ENCODE results near the gene PEPD. TPM values are rescaled to one million over a fixed set of nuclear protein-coding genes. Genes with fewer than 3 reads are reported as not detected.

Gene PEPD
- total RNA-seq, 1 experiment from 2014 or later: 116 TPM

DNA sequence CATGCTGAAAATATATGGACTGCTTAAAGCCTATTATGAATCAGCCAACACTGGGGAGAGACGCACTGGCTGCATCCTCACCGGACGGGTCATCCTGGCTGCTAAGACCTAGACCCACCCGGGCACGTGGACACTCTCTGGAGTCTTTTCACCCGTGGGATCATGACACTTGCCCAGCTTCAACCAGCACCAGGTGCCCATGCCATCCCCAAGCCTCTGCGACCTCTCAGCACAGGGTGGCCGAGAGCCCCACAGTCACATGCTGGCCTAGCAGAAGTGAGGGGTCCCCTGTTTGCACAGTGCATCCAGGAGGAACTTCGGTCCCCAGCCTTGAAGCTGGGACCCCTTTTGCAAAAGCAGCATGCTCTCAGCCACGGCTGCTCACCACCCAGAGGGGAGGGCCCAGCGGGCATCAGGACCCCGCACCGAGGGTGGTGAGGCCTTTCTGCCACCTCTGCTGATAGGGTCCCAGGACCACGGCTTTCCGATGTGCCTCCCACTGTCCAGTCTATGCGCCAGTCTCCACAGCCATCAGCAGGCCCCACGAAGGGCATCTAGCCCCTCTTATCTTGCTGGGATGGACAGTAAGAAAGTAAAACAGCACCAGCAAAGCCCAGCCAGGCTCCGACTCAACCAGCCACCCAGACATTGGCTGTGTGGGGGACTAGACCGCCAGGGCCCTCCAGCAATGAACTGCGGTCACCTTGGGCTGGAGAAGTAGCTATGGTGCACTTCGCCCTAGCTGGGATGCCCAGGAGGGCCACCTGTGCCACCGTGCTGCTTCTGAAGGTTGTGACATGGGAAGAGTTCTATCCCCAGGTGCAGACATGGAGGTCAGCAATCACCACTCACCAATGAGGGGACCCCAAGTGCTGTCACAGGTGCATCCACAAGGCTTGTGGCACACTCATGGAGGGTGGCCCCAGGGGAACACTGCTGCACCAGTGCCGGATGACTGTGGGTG is 75.0 kb downstream of the PEPD start:
- TF ChIP-seq, protein P1, sequence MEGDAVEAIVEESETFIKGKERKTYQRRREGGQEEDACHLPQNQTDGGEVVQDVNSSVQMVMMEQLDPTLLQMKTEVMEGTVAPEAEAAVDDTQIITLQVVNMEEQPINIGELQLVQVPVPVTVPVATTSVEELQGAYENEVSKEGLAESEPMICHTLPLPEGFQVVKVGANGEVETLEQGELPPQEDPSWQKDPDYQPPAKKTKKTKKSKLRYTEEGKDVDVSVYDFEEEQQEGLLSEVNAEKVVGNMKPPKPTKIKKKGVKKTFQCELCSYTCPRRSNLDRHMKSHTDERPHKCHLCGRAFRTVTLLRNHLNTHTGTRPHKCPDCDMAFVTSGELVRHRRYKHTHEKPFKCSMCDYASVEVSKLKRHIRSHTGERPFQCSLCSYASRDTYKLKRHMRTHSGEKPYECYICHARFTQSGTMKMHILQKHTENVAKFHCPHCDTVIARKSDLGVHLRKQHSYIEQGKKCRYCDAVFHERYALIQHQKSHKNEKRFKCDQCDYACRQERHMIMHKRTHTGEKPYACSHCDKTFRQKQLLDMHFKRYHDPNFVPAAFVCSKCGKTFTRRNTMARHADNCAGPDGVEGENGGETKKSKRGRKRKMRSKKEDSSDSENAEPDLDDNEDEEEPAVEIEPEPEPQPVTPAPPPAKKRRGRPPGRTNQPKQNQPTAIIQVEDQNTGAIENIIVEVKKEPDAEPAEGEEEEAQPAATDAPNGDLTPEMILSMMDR (IDR thresholded peaks at IDR 0.05; ENCODE audit: insufficient read depth in 1 of 2, low read depth in 1 of 2, low read length in 1 of 2, severe bottlenecking in 1 of 2, unreplicated experiment in 1 of 2): no peak
- H3K9me3 Mint-ChIP-seq (ENCODE audit: unreplicated experiment): no peaks in the 10 kb centered on the region
- H3K27ac Mint-ChIP-seq (ENCODE audit: unreplicated experiment): no peak overlapping the region
- POLR2A ChIA-PET: no interaction called here
- H3K27me3 Mint-ChIP-seq (ENCODE audit: insufficient read depth, unreplicated experiment): no peaks in the 10 kb centered on the region
- intact Hi-C loops (cut with micrococcal nuclease; ENCODE audit: unreplicated experiment): no loop called here
- no TSS peak for BruUV-seq (replicated peaks)
- Histone ChIP-seq H3K27me3 (replicated peaks; ENCODE audit: control insufficient read depth, insufficient read depth, low read length) (no peaks in the 10 kb centered on the region), H3K9me3 (no peaks in the 10 kb centered on the region), H3K4me3 (ENCODE audit: low read depth, low read length) (no peak overlapping the region), H3K36me3 (ENCODE audit: control insufficient read depth, insufficient read depth, low read length) (no peaks in the 10 kb centered on the region; the same call in 1 of the 2 replicates), H3K4me1 (no peaks in the 10 kb centered on the region)
- no peaks in the 10 kb centered on the region for H3K4me1 Mint-ChIP-seq (ENCODE audit: low read depth, unreplicated experiment)
- peaks cover 12% of the 10 kb centered on the region for H3K36me3 Mint-ChIP-seq (ENCODE audit: insufficient read depth, unreplicated experiment)
- H3K4me3 Mint-ChIP-seq (ENCODE audit: unreplicated experiment): no peak overlapping the region
- CTCF ChIA-PET: no interaction called here
- peak in 1 of 2 experiments; percentile 26 for DNase-seq

DNA sequence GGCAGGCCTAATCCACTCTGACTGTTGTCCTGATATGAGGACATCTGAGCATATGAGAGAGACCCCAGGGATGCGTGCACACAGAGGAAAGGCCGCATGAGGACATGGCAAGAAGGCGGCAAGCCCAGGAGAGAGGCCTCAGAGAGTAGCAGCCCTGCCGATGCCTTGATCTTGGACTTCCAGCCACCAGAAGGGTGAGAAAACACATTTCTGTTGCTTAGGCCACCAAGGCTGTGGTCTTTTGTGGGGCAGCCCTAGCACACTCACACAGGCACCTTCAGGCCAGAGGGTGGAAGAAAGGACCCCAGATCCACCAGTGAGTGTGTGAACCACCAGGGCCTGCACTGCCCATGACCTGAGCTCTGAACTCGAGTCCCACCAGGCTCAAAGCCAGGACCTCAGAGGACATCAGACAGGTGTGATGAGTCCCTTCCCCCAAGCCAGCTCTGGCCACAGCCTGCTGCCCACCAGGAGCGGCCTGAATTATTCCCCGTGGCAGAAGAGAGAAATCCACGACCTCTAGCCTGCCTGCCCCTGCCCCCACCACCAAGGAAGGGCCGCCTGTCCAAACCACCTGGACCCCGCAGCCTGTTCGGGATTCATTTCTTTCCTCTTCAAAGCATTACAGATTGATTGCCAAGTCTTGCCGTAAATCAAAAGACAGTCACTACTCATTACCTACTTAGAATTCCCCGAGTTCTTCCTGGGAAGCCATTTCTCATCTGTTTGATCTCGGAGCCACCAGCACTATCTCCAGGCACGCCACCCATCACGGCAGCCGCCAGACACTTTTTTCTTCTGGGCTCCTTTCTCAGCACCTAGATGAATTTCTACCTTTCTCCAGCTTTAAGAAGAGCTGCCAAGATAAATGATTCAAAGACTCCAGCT is 75.9 kb downstream of the PEPD start:
- Mint-ChIP-seq H3K27me3 (ENCODE audit: insufficient read depth, unreplicated experiment) (no peaks in the 10 kb centered on the region), H3K36me3 (ENCODE audit: insufficient read depth, unreplicated experiment) (peaks cover 15% of the 10 kb centered on the region), H3K27ac (ENCODE audit: unreplicated experiment) (no peak overlapping the region), H3K9me3 (ENCODE audit: unreplicated experiment) (no peaks in the 10 kb centered on the region), H3K4me1 (ENCODE audit: low read depth, unreplicated experiment) (no peaks in the 10 kb centered on the region), H3K4me3 (ENCODE audit: unreplicated experiment) (no peak overlapping the region)
- Histone ChIP-seq H3K36me3 (ENCODE audit: control insufficient read depth, insufficient read depth, low read length) (no peaks in the 10 kb centered on the region; the same call in 1 of the 2 replicates), H3K27me3 (replicated peaks; ENCODE audit: control insufficient read depth, insufficient read depth, low read length) (no peaks in the 10 kb centered on the region), H3K4me1 (no peaks in the 10 kb centered on the region), H3K4me3 (ENCODE audit: low read depth, low read length) (no peak overlapping the region), H3K9me3 (no peaks in the 10 kb centered on the region)
- ChIA-PET CTCF (no interaction called here), POLR2A (no interaction called here)
- DNase-seq: peak in 1 of 2 experiments; percentile 27
- TF ChIP-seq, protein P1 (IDR thresholded peaks at IDR 0.05; ENCODE audit: insufficient read depth in 1 of 2, low read depth in 1 of 2, low read length in 1 of 2, severe bottlenecking in 1 of 2, unreplicated experiment in 1 of 2): no peak
- no TSS peak for BruUV-seq (replicated peaks)
- intact Hi-C loops (cut with micrococcal nuclease; ENCODE audit: unreplicated experiment): no loop called here
